B cell (primary cell): ENCODE data around the gene SRD5A3. TPM values are rescaled to one million over a fixed set of nuclear protein-coding genes. Genes with fewer than 3 reads are reported as not detected.

Experiments
- ATAC-seq: fragments of 200-7000 bp; cut with Tn5 transposase; one replicate; pipeline ENCODE4 v1.10.0; 2021; ENCODE audit warnings: low read depth, mild to moderate bottlenecking, moderate number of reproducible peaks, moderate library complexity
- CTCF ChIA-PET: fragments of 350-600 bp; sonication (Branson Sonifier 250); formaldehyde crosslinking; loops from one replicate; lab custom pipeline; 2021; ENCODE audit warnings: antibody characterized with exemption, inconsistent platforms; lab: Charles Lee
- POLR2A ChIA-PET: fragments of 350-600 bp; sonication (Branson Sonifier 250); formaldehyde crosslinking; loops from one replicate; lab custom pipeline; 2021; ENCODE audit warnings: antibody characterized with exemption; lab: Charles Lee
- DNase-seq: peaks from one replicate; pipeline ENCODE4 v3.0.0; 2013
- H2AFZ ChIP-seq: 2 replicates; pipeline ENCODE4 v1.6.1; 2012; ENCODE audit warnings: mild to moderate bottlenecking, low read depth, low read length; ENCODE audit not compliant: insufficient read depth, poor library complexity, severe bottlenecking
- H3K27ac ChIP-seq, 2 donors: 1 replicate in 1 of 2; 2 replicates in 1 of 2; pipeline ENCODE4 v1.5.1; 2012 to 2013; ENCODE audit warnings: low read length in 2 of 2, mild to moderate bottlenecking in 2 of 2, moderate library complexity in 1 of 2
- H3K27me3 ChIP-seq, 4 experiments: fragments of 200-600 bp in 1 of 4; sonication (generic) in 1 of 4; replicated peaks in 1 of 4; 1 replicate in 2 of 4; 2 replicates in 2 of 4; pipeline versions ENCODE4 v1.6.1 to v1.7.0; 2013 to 2016; ENCODE audit warnings: low read length in 3 of 4, mild to moderate bottlenecking in 2 of 4, mixed read lengths in 1 of 4, moderate library complexity in 1 of 4; ENCODE audit not compliant: insufficient read depth in 4 of 4, control insufficient read depth in 3 of 4; ENCODE audit errors: control extremely low read depth in 1 of 4
- H3K36me3 ChIP-seq, 2 experiments: replicated peaks in 1 of 2; 1 replicate in 1 of 2; 2 replicates in 1 of 2; pipeline versions ENCODE4 v1.6.1 to v1.7.1; 2013; ENCODE audit warnings: low read length in 1 of 2; ENCODE audit not compliant: insufficient read depth in 2 of 2, control insufficient read depth in 1 of 2; ENCODE audit errors: control extremely low read depth in 1 of 2, extremely low read depth in 1 of 2
- H3K4me1 ChIP-seq, 2 donors: fragments of 200-600 bp in 1 of 2; sonication (generic) in 1 of 2; 1 replicate in 1 of 2; 2 replicates in 1 of 2; pipeline versions ENCODE4 v1.5.1 to v1.6.1; 2013 to 2017; ENCODE audit warnings: low read length in 2 of 2; ENCODE audit not compliant: control insufficient read depth in 2 of 2, insufficient read depth in 2 of 2
- H3K4me2 ChIP-seq: replicated peaks from 2 replicates; pipeline ENCODE3; 2012; ENCODE audit warnings: mild to moderate bottlenecking, low read depth, low read length; ENCODE audit not compliant: poor library complexity, severe bottlenecking
- H3K4me3 ChIP-seq, 5 experiments: fragments of 200-600 bp in 1 of 5; sonication (generic) in 1 of 5; 1 replicate in 3 of 5; 2 replicates in 2 of 5; pipeline versions ENCODE4 v1.5.1 to v1.7.0; 2011 to 2016; ENCODE audit warnings: low read length in 4 of 5, mild to moderate bottlenecking in 4 of 5, low read depth in 2 of 5, control low read depth in 1 of 5, moderate library complexity in 1 of 5; ENCODE audit not compliant: insufficient read depth in 1 of 5; ENCODE audit errors: control extremely low read depth in 1 of 5, extremely low read depth in 1 of 5
- H3K79me2 ChIP-seq: fragments of 200-600 bp; sonication (generic); one replicate; pipeline ENCODE4 v1.6.0; 2016; ENCODE audit warnings: low read length; ENCODE audit not compliant: control insufficient read depth, insufficient read depth
- H3K9ac ChIP-seq: fragments of 200-600 bp; sonication (generic); 2 replicates; pipeline ENCODE4 v1.6.1; 2017; ENCODE audit warnings: mild to moderate bottlenecking, low read length, moderate library complexity
- H3K9me3 ChIP-seq, 3 donors: one replicate each; pipeline versions ENCODE4 v1.6.1 to v1.7.1; 2013; ENCODE audit warnings: low read length in 2 of 3; ENCODE audit not compliant: control insufficient read depth in 2 of 3, insufficient read depth in 1 of 3; ENCODE audit errors: control extremely low read depth in 1 of 3
- H4K20me1 ChIP-seq: 2 replicates; pipeline ENCODE4 v1.6.0; 2012; ENCODE audit warnings: mild to moderate bottlenecking, low read length; ENCODE audit not compliant: insufficient read depth, control insufficient read depth, poor library complexity, severe bottlenecking
- H3K27ac Mint-ChIP-seq: one replicate; pipeline ENCODE4 v1.8.0; 2021; ENCODE audit warnings: mixed read lengths
- H3K27me3 Mint-ChIP-seq: one replicate; pipeline ENCODE4 v1.8.0; 2021; ENCODE audit warnings: mixed read lengths
- H3K4me1 Mint-ChIP-seq: one replicate; pipeline ENCODE4 v1.8.0; 2021; ENCODE audit warnings: mixed read lengths
- H3K4me3 Mint-ChIP-seq: one replicate; pipeline ENCODE4 v1.8.0; 2021; ENCODE audit warnings: mixed read lengths
- H3K9me3 Mint-ChIP-seq: one replicate; pipeline ENCODE4 v1.8.0; 2022; ENCODE audit warnings: mixed read lengths; ENCODE audit not compliant: insufficient read depth
- EZH2 ChIP-seq: IDR thresholded peaks from 2 replicates; pipeline ENCODE4 v1.6.1; 2012; ENCODE audit warnings: borderline replicate concordance, low read depth, mild to moderate bottlenecking, moderate library complexity, low read length; ENCODE audit not compliant: insufficient read depth, poor library complexity, severe bottlenecking
- WGBS: methylation state at CpG from one replicate; pipeline ENCODE4 v1.1.5; 2013; ENCODE audit warnings: missing lambda C conversion rate; ENCODE audit not compliant: insufficient coverage; 5-methylcytosine and 5-hydroxymethylcytosine counted together
- intact Hi-C: fragments of 100-400 bp; cut with micrococcal nuclease; formaldehyde crosslinking; loops from one replicate; pipeline ENCODE4 v1.10.0; 2022
- polyA plus RNA-seq: library from polyadenylated mRNA; depleted of rRNA; stranded (reverse); fragments of >200 nt; gene quantifications from 2 replicates; pipeline ENCODE4 v1.2.3, GENCODE V29; 2012
- total RNA-seq, 2 donors: library from RNA; stranded (reverse); fragments of 120-200 nt in 1 of 2; gene quantifications; 1 replicate in 1 of 2; 2 replicates in 1 of 2; pipeline versions ENCODE4 v1.2.3 to v1.2.4, GENCODE V29; 2013 to 2022
- TF ChIP-seq, protein P1 (sequence below): fragments of 200-600 bp; IDR thresholded peaks from one replicate; pipeline ENCODE4 v1.8.0; 2022; ENCODE audit warnings: antibody characterized with exemption, mild to moderate bottlenecking

Gene SRD5A3
- total and polyA plus RNA-seq, 2 donors (not counting 1 experiment from before 2014, with no cell fraction given) = 0.88 to 3.6 TPM

GRCh38 chr4:55372259-55372658 is 26.2 kb downstream of the SRD5A3 start:
- CTCF ChIA-PET = no interaction called here

DNA sequence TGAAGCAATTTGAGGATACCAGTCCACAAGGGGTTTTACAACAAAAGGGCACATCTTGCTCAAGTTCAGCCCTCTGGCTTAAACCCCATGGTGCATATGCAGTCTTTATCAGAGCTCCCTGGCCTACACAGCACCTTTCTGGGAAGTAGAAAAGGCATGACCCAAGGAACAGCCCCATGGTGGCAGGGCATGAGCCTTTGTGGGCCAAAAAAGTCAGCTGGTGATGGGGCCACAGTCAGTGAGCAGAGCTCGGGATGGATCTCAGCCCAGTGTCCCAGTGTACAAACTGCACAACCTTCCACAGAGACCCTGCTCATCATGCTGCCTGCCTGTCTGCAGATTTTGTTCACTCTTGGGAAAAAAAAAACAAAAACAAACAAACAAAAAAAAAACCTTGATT is 27.4 kb downstream of the SRD5A3 start:
- H3K4me3 ChIP-seq = no peak overlapping the region
- H3K27ac ChIP-seq = no peak overlapping the region
- ChIA-PET POLR2A (no interaction called here), CTCF (interaction anchor here (0.6 kb wide), 1 partner anchor 168 kb away, joined by 3 read pairs; no protein-coding TSS in a partner anchor)
- Mint-ChIP-seq H3K4me3 (no peak overlapping the region), H3K9me3 (no peaks in the 10 kb centered on the region), H3K4me1 (no peaks in the 10 kb centered on the region), H3K27me3 (no peaks in the 10 kb centered on the region), H3K27ac (no peak overlapping the region)
- no peak overlapping the region for H2AFZ ChIP-seq
- TF ChIP-seq, protein P1, sequence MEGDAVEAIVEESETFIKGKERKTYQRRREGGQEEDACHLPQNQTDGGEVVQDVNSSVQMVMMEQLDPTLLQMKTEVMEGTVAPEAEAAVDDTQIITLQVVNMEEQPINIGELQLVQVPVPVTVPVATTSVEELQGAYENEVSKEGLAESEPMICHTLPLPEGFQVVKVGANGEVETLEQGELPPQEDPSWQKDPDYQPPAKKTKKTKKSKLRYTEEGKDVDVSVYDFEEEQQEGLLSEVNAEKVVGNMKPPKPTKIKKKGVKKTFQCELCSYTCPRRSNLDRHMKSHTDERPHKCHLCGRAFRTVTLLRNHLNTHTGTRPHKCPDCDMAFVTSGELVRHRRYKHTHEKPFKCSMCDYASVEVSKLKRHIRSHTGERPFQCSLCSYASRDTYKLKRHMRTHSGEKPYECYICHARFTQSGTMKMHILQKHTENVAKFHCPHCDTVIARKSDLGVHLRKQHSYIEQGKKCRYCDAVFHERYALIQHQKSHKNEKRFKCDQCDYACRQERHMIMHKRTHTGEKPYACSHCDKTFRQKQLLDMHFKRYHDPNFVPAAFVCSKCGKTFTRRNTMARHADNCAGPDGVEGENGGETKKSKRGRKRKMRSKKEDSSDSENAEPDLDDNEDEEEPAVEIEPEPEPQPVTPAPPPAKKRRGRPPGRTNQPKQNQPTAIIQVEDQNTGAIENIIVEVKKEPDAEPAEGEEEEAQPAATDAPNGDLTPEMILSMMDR = no peak
- no peak for TF ChIP-seq EZH2
- H4K20me1 ChIP-seq = no peaks in the 10 kb centered on the region
- no peaks in the 10 kb centered on the region for H3K4me1 ChIP-seq
- no CpG with 5 or more reads among the region's 1 CpG for WGBS
- H3K9me3 ChIP-seq = no peaks in the 10 kb centered on the region
- no peaks in the 10 kb centered on the region for H3K36me3 ChIP-seq
- intact Hi-C loops = no loop called here
- no peaks in the 10 kb centered on the region for H3K79me2 ChIP-seq
- ATAC-seq (no peak), DNase-seq (no peak)
- H3K27me3 ChIP-seq = no peaks in the 10 kb centered on the region
- H3K9ac ChIP-seq = no peak overlapping the region
- H3K4me2 ChIP-seq = no peak overlapping the region

More at GRCh38 chr4:55372259-55372658, 26.2 kb downstream of the SRD5A3 start:
- Histone ChIP-seq H3K4me2 (no peak overlapping the region), H4K20me1 (no peaks in the 10 kb centered on the region), H2AFZ (no peak overlapping the region), H3K27ac (no peak overlapping the region), H3K9me3 (no peaks in the 10 kb centered on the region), H3K4me3 (no peak overlapping the region), H3K79me2 (no peaks in the 10 kb centered on the region), H3K4me1 (no peaks in the 10 kb centered on the region), H3K27me3 (no peaks in the 10 kb centered on the region), H3K36me3 (peaks cover 0 to 6% of the 10 kb centered on the region in 2 experiments), H3K9ac (no peak overlapping the region)
- Mint-ChIP-seq H3K27me3 (no peaks in the 10 kb centered on the region), H3K27ac (no peak overlapping the region), H3K4me3 (no peak overlapping the region), H3K4me1 (no peaks in the 10 kb centered on the region), H3K9me3 (no peaks in the 10 kb centered on the region)
- ATAC-seq (no peak), DNase-seq (no peak)
- intact Hi-C loops = no loop called here
- 100% methylated on average over 5 of the region's 7 CpGs for WGBS
- POLR2A ChIA-PET = no interaction called here
- TF ChIP-seq, protein P1 = no peak
- no peak for TF ChIP-seq EZH2
